Activated CD8-positive, alpha-beta memory T cell treated with anti-CD3 and anti-CD28 coated beads for 36 hours (primary cell): ENCODE measurements around the gene TUBE1. TPM values are rescaled to one million over a fixed set of nuclear protein-coding genes. Genes with fewer than 3 reads are reported as not detected.

ENCODE experiments used
- CTCF ChIA-PET: fragments of 350-600 bp; sonication (Branson Sonifier 250); formaldehyde crosslinking; loops from one replicate; lab custom pipeline; 2021; ENCODE audit warnings: antibody characterized with exemption; lab: Charles Lee
- POLR2A ChIA-PET: fragments of 350-600 bp; sonication (Branson Sonifier 250); formaldehyde crosslinking; loops from one replicate; lab custom pipeline; 2021; ENCODE audit warnings: antibody characterized with exemption; lab: Charles Lee
- total RNA-seq, 2 experiments: library from RNA; stranded (reverse); gene quantifications; one replicate each; pipeline ENCODE4 v1.2.3, GENCODE V29; 2021

TUBE1 gene
- total RNA-seq, 2 experiments from 2014 or later = 32.1 to 37.5 TPM

- ChIA-PET CTCF (interaction anchor here (1.0 to 3.0 kb wide), 9 partner anchors 9 to 333 kb away, joined by 3 to 17 read pairs (median 5); no protein-coding TSS in a partner anchor), POLR2A (interaction anchor here (1.3 kb wide), 1 partner anchor 25 kb away, joined by 3 read pairs; no protein-coding TSS in a partner anchor)
Observed at GRCh38 chr6:112041535-112041934, 45.7 kb downstream of the TUBE1 start.

GRCh38 chr6:112040956-112041355 lies 46.3 kb downstream of the TUBE1 start:
- ChIA-PET CTCF (interaction anchor here (0.7 to 3.0 kb wide), 6 partner anchors 8 to 781 kb away, joined by 3 to 17 read pairs (median 4); a partner anchor contains a TSS), POLR2A (interaction anchor here (1.3 kb wide), 1 partner anchor 24 kb away, joined by 3 read pairs; no protein-coding TSS in a partner anchor)

GRCh38 chr6:112039431-112039770 lies 47.9 kb downstream of the TUBE1 start:
- CTCF ChIA-PET = interaction anchor here (0.8 kb wide), 1 partner anchor 10 kb away, joined by 3 read pairs; no protein-coding TSS in a partner anchor
- POLR2A ChIA-PET = no interaction called here

GRCh38 chr6:112038756-112039430 lies 48.4 kb downstream of the TUBE1 start:
- POLR2A ChIA-PET = no interaction called here
- CTCF ChIA-PET = interaction anchor here (0.7 to 0.8 kb wide), 2 partner anchors 10 to 329 kb away, joined by 3 read pairs; no protein-coding TSS in a partner anchor

GRCh38 chr6:112038268-112038667 lies 49.0 kb downstream of the TUBE1 start:
- CTCF ChIA-PET = no interaction called here
- POLR2A ChIA-PET = no interaction called here

GRCh38 chr6:112037783-112038216 lies 49.5 kb downstream of the TUBE1 start:
- CTCF ChIA-PET = no interaction called here
- POLR2A ChIA-PET = no interaction called here

GRCh38 chr6:112036088-112036637 lies 51.1 kb downstream of the TUBE1 start:
- ChIA-PET POLR2A (no interaction called here), CTCF (no interaction called here)

GRCh38 chr6:112034616-112034995 lies 52.7 kb downstream of the TUBE1 start:
- CTCF ChIA-PET = interaction anchor here (1.3 kb wide), 1 partner anchor 9 kb away, joined by 5 read pairs; no protein-coding TSS in a partner anchor
- POLR2A ChIA-PET = no interaction called here

- POLR2A ChIA-PET = no interaction called here
- CTCF ChIA-PET = interaction anchor here (1.2 to 1.3 kb wide), 2 partner anchors 9 to 17 kb away, joined by 4 to 5 read pairs; no protein-coding TSS in a partner anchor
Observed at GRCh38 chr6:112033791-112034615, 53.3 kb downstream of the TUBE1 start.

GRCh38 chr6:112032728-112033127 lies 54.6 kb downstream of the TUBE1 start:
- CTCF ChIA-PET = interaction anchor here (0.7 to 1.2 kb wide), 2 partner anchors 8 to 16 kb away, joined by 3 to 4 read pairs; no protein-coding TSS in a partner anchor
- POLR2A ChIA-PET = no interaction called here

GRCh38 chr6:112031960-112032359 lies 55.3 kb downstream of the TUBE1 start:
- ChIA-PET POLR2A (no interaction called here), CTCF (no interaction called here)

- ChIA-PET CTCF (no interaction called here), POLR2A (no interaction called here)
Observed at GRCh38 chr6:112030961-112031660, 56.2 kb downstream of the TUBE1 start.

- CTCF ChIA-PET = no interaction called here
Observed at GRCh38 chr6:112030206-112030960, 56.9 kb downstream of the TUBE1 start.

GRCh38 chr6:112029045-112029822 lies 58.0 kb downstream of the TUBE1 start:
- ChIA-PET POLR2A (no interaction called here), CTCF (interaction anchor here (0.8 to 2.8 kb wide), 8 partner anchors 9 to 158 kb away, joined by 3 to 10 read pairs (median 4); no protein-coding TSS in a partner anchor)

More at GRCh38 chr6:112030206-112030960, 56.9 kb downstream of the TUBE1 start:
- POLR2A ChIA-PET = no interaction called here

GRCh38 chr6:112027942-112028674 lies 59.2 kb downstream of the TUBE1 start:
- ChIA-PET CTCF (interaction anchor here (0.6 to 2.8 kb wide), 9 partner anchors 8 to 317 kb away, joined by 3 to 10 read pairs (median 4); no protein-coding TSS in a partner anchor), POLR2A (interaction anchor here (0.9 to 1.1 kb wide), 2 partner anchors 15 to 224 kb away, joined by 3 to 4 read pairs; no protein-coding TSS in a partner anchor)

GRCh38 chr6:112026933-112027332 lies 60.3 kb downstream of the TUBE1 start:
- ChIA-PET POLR2A (no interaction called here), CTCF (interaction anchor here (1.7 to 2.8 kb wide), 2 partner anchors 19 to 316 kb away, joined by 4 to 10 read pairs; no protein-coding TSS in a partner anchor)

GRCh38 chr6:112024464-112024863 lies 62.8 kb downstream of the TUBE1 start:
- ChIA-PET CTCF (no interaction called here), POLR2A (no interaction called here)
